VCaP (cell line): ENCODE measurements around the gene SLC25A46.

Source experiments
- H3K27ac ChIP-seq: fragments of 450-650 bp; 2 replicates; pipeline ENCODE4 v1.5.1; 2017
- TF ChIP-seq, protein P1 (sequence below): fragments of 450-650 bp; conservative IDR thresholded peaks from 2 replicates; pipeline ENCODE4 v1.5.1; 2017; ENCODE audit warnings: mild to moderate bottlenecking, moderate library complexity

The SLC25A46 gene

GRCh38 chr5:110802998-110803397 is 64.2 kb downstream of the SLC25A46 start:
- no peak overlapping the region for H3K27ac ChIP-seq
- TF ChIP-seq, protein P1, sequence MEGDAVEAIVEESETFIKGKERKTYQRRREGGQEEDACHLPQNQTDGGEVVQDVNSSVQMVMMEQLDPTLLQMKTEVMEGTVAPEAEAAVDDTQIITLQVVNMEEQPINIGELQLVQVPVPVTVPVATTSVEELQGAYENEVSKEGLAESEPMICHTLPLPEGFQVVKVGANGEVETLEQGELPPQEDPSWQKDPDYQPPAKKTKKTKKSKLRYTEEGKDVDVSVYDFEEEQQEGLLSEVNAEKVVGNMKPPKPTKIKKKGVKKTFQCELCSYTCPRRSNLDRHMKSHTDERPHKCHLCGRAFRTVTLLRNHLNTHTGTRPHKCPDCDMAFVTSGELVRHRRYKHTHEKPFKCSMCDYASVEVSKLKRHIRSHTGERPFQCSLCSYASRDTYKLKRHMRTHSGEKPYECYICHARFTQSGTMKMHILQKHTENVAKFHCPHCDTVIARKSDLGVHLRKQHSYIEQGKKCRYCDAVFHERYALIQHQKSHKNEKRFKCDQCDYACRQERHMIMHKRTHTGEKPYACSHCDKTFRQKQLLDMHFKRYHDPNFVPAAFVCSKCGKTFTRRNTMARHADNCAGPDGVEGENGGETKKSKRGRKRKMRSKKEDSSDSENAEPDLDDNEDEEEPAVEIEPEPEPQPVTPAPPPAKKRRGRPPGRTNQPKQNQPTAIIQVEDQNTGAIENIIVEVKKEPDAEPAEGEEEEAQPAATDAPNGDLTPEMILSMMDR = no peak

GRCh38 chr5:110803467-110804326 is 64.9 kb downstream of the SLC25A46 start:
- TF ChIP-seq, protein P1 = no peak
- no peak overlapping the region for H3K27ac ChIP-seq

DNA sequence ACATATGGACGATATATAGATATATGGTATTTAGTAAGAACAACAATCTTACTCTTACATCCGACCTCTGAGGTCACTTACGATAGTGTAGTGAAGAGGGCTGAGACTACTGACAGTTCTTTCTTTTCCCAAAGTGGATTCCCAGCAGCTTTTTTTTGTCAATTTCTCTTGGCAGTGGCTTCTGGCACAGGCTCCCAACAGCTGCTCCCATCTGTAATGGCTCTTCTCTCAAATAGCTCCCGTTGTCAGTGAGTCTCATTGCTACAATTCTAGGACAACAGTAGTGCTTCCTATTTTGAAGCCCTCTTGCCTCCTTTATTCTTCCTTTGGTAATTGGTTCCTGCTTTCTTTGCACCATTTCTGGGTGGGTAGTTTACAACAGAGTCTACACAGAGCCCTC is 68.4 kb downstream of the SLC25A46 start:
- TF ChIP-seq, protein P1 = no peak

GRCh38 chr5:110809006-110809405 is 70.2 kb downstream of the SLC25A46 start:
- TF ChIP-seq, protein P1 = no peak

More for the DNA sequence above, 68.4 kb downstream of the SLC25A46 start:
- no peak overlapping the region for H3K27ac ChIP-seq

More at GRCh38 chr5:110809006-110809405, 70.2 kb downstream of the SLC25A46 start:
- no peak overlapping the region for H3K27ac ChIP-seq
